Smooth muscle cell of the brain vasculature (primary cell): ENCODE results near the gene IFI35.
"Not testable (repeated sequence)": the region's sequence is repeated elsewhere in the genome, so short reads cannot be mapped to it uniquely, and the experiment has no call there.

Source experiments
- DNase-seq: peaks from one replicate; pipeline ENCODE4 v3.0.0-alpha.2; 2012; ENCODE audit warnings: low read depth, low spot score

IFI35 gene

GRCh38 chr17:43024407-43025289, 18.1 kb downstream of the IFI35 start, which contains the start of gene RND2:
Gene RND2 (plus strand): TSS chr17:43025231. CDS start chr17:43025348, 117 bp downstream.
- DNase-seq = peak; percentile 87

GRCh38 chr17:43025290-43025657, 18.7 kb downstream of the IFI35 start:
- no peak for DNase-seq

- DNase-seq = no peak
These were observed 19.4 kb downstream of the IFI35 start for GRCh38 chr17:43025766-43026537.

GRCh38 chr17:43026595-43026994, 20.0 kb downstream of the IFI35 start:
- no peak for DNase-seq

- DNase-seq = no peak
These were observed 20.8 kb downstream of the IFI35 start for GRCh38 chr17:43027091-43028032.

GRCh38 chr17:43028221-43028861, 21.8 kb downstream of the IFI35 start:
- DNase-seq = no peak

- no peak for DNase-seq
These were observed 23.7 kb downstream of the IFI35 start for GRCh38 chr17:43030137-43030767.

- no peak for DNase-seq
These were observed 25.1 kb downstream of the IFI35 start for GRCh38 chr17:43031666-43032065.

- DNase-seq = no peak
These were observed 27.6 kb downstream of the IFI35 start for GRCh38 chr17:43033948-43034881.

- DNase-seq = no peak
These were observed 28.3 kb downstream of the IFI35 start for GRCh38 chr17:43034894-43035293.

- no peak for DNase-seq
These were observed 33.1 kb downstream of the IFI35 start for GRCh38 chr17:43039646-43040045.

- no peak for DNase-seq
These were observed 34.1 kb downstream of the IFI35 start for GRCh38 chr17:43040655-43041054.

- no peak for DNase-seq
These were observed 35.5 kb downstream of the IFI35 start for GRCh38 chr17:43042025-43042628.

GRCh38 chr17:43043307-43043706, 36.7 kb downstream of the IFI35 start:
- DNase-seq = no peak

GRCh38 chr17:43044024-43044423, 37.4 kb downstream of the IFI35 start:
- DNase-seq = no peak

- DNase-seq = no peak
These were observed 45.4 kb downstream of the IFI35 start for GRCh38 chr17:43051969-43052368.

GRCh38 chr17:43053008-43053407, 46.4 kb downstream of the IFI35 start:
- not testable (repeated sequence) for DNase-seq

- no peak for DNase-seq
These were observed 49.5 kb downstream of the IFI35 start for GRCh38 chr17:43056051-43056450.
